ENCODE data around the gene TNNT2. TPM values are rescaled to one million over a fixed set of nuclear protein-coding genes. Genes with fewer than 3 reads are reported as not detected.

The TNNT2 gene
- total RNA-seq, 1 donor from 2014 or later = 8,708 TPM

DNA sequence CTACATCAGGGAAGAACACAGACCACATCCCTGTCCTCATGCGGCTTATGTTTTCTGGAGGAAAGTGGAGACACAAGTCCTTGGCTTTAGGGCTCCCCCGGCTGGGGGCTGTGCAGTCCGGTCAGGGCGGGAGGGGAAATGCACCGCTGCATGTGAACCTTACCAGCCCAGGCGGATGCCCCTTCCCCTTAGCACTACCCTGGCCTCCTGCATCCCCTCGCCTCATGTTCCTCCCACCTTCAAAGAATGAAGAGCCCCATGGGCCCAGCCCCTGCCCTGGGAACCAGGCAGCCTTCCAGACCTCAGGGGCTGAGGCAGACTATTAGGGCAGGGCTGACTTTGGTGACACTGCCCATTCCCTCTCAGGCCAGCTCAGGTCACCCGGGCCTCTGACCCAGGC lies 45.5 kb downstream of the TNNT2 start:
- TF ChIP-seq, protein P1, sequence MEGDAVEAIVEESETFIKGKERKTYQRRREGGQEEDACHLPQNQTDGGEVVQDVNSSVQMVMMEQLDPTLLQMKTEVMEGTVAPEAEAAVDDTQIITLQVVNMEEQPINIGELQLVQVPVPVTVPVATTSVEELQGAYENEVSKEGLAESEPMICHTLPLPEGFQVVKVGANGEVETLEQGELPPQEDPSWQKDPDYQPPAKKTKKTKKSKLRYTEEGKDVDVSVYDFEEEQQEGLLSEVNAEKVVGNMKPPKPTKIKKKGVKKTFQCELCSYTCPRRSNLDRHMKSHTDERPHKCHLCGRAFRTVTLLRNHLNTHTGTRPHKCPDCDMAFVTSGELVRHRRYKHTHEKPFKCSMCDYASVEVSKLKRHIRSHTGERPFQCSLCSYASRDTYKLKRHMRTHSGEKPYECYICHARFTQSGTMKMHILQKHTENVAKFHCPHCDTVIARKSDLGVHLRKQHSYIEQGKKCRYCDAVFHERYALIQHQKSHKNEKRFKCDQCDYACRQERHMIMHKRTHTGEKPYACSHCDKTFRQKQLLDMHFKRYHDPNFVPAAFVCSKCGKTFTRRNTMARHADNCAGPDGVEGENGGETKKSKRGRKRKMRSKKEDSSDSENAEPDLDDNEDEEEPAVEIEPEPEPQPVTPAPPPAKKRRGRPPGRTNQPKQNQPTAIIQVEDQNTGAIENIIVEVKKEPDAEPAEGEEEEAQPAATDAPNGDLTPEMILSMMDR (IDR thresholded peaks at IDR 0.05; ENCODE audit: borderline replicate concordance) = no peak
- intact Hi-C loops (cut with micrococcal nuclease) = no loop called here
- peaks cover 24% of the 10 kb centered on the region for H3K4me1 ChIP-seq
- no peak overlapping the region for H3K4me3 ChIP-seq
- H3K27ac ChIP-seq (replicated peaks) = no peak overlapping the region
- no peaks in the 10 kb centered on the region for H3K9me3 ChIP-seq (replicated peaks)
- no peak for DNase-seq
- no peaks in the 10 kb centered on the region for H3K27me3 ChIP-seq (ENCODE audit: low read depth)
- H3K36me3 ChIP-seq = no peaks in the 10 kb centered on the region

GRCh38 chr1:201331166-201331565 lies 46.3 kb downstream of the TNNT2 start:
- intact Hi-C loops (cut with micrococcal nuclease) = no loop called here
- Histone ChIP-seq H3K27ac (replicated peaks) (no peak overlapping the region), H3K9me3 (replicated peaks) (no peaks in the 10 kb centered on the region), H3K4me1 (peaks cover 24% of the 10 kb centered on the region), H3K27me3 (ENCODE audit: low read depth) (no peaks in the 10 kb centered on the region), H3K4me3 (no peak overlapping the region), H3K36me3 (no peaks in the 10 kb centered on the region)
- no peak for DNase-seq
- TF ChIP-seq, protein P1 (IDR thresholded peaks at IDR 0.05; ENCODE audit: borderline replicate concordance) = no peak

- Histone ChIP-seq H3K4me1 (peaks cover 24% of the 10 kb centered on the region), H3K4me3 (no peak overlapping the region), H3K27ac (replicated peaks) (no peak overlapping the region), H3K9me3 (replicated peaks) (no peaks in the 10 kb centered on the region), H3K36me3 (no peaks in the 10 kb centered on the region), H3K27me3 (ENCODE audit: low read depth) (no peaks in the 10 kb centered on the region)
- intact Hi-C loops (cut with micrococcal nuclease) = no loop called here
- TF ChIP-seq, protein P1 (IDR thresholded peaks at IDR 0.05; ENCODE audit: borderline replicate concordance) = no peak
- no peak for DNase-seq
Observed at GRCh38 chr1:201330541-201330940, 46.9 kb downstream of the TNNT2 start.

DNA sequence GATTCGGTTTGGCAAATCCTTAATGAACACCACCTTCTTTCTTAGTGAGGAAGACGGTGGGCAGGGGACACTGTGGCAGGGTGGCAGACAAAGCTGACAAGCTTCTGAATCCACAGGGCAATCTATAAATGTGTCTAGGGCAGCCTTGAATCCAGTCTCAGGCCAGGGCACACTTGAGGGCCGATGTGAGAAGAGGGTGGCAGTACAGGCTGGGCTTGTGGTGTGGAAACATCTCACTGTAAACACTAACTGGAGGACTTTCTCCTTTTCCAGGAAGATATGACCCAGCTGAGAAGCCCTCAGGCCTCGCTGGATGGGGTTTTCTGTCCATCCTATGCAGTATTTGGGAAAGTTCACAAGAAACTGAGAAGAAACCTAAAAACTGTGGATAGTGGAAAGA lies 47.7 kb downstream of the TNNT2 start:
- no peak overlapping the region for H3K4me3 ChIP-seq
- H3K36me3 ChIP-seq = no peaks in the 10 kb centered on the region
- H3K27me3 ChIP-seq (ENCODE audit: low read depth) = no peaks in the 10 kb centered on the region
- no peak for DNase-seq
- no peaks in the 10 kb centered on the region for H3K9me3 ChIP-seq (replicated peaks)
- peaks cover 24% of the 10 kb centered on the region for H3K4me1 ChIP-seq
- H3K27ac ChIP-seq (replicated peaks) = peak overlapping the region; percentile 57
- TF ChIP-seq, protein P1 (IDR thresholded peaks at IDR 0.05; ENCODE audit: borderline replicate concordance) = no peak
- intact Hi-C loops (cut with micrococcal nuclease) = no loop called here

DNA sequence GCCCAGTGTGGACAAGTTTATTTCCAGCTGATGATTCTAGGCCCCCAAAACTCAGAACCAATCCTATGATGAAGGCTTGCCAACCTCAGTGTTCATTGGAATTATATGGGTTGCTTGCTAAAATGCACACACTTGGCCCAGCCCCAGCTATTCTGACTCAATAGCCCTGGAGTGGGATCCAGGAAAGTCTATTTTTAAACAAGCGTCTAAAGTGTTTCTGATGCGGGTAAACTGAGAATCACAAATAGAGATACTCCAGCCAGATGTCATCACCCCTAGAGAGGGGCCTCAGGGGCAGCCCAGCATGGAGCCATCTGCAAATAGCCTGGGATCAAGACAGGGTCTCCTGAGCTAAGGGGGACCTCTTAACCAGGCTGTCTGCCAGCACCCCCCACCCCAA lies 48.2 kb downstream of the TNNT2 start:
- intact Hi-C loops (cut with micrococcal nuclease) = no loop called here
- Histone ChIP-seq H3K27ac (replicated peaks) (peak overlapping the region; percentile 57), H3K27me3 (ENCODE audit: low read depth) (no peaks in the 10 kb centered on the region), H3K36me3 (no peaks in the 10 kb centered on the region), H3K4me1 (peaks cover 24% of the 10 kb centered on the region), H3K4me3 (no peak overlapping the region), H3K9me3 (replicated peaks) (no peaks in the 10 kb centered on the region)
- TF ChIP-seq, protein P1 (IDR thresholded peaks at IDR 0.05; ENCODE audit: borderline replicate concordance) = no peak
- DNase-seq = no peak

DNA sequence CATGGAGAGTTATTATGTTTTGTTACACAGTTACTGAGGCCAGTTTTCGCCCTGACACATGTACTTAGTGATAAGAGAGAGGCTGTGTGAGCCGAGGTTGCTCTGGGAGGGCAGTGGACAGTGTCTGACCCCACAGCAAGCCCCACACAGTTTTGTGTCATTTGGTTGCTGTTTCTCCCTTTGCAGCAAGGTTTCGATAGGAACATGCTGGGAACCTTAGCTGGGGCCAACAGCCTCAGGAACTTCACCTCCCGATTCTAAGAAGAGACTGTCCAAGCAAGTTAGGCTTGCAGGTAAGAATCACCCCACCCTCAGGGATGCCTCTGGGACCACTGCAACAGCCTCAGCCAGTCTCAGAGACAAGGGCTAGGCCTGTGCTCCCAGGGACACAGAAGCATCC lies 48.9 kb downstream of the TNNT2 start:
- Histone ChIP-seq H3K4me3 (no peak overlapping the region), H3K27ac (replicated peaks) (no peak overlapping the region), H3K27me3 (ENCODE audit: low read depth) (no peaks in the 10 kb centered on the region), H3K36me3 (no peaks in the 10 kb centered on the region), H3K9me3 (replicated peaks) (no peaks in the 10 kb centered on the region), H3K4me1 (peaks cover 24% of the 10 kb centered on the region)
- intact Hi-C loops (cut with micrococcal nuclease) = no loop called here
- TF ChIP-seq, protein P1 (IDR thresholded peaks at IDR 0.05; ENCODE audit: borderline replicate concordance) = no peak
- no peak for DNase-seq

Measured in left ventricle myocardium inferior (tissue), 1 donor.